Transverse colon (tissue), 4 donors: ENCODE measurements around the gene PKP1. TPM values are rescaled to one million over a fixed set of nuclear protein-coding genes. Genes with fewer than 3 reads are reported as not detected.
"Not testable (repeated sequence)": the region's sequence is repeated elsewhere in the genome, so short reads cannot be mapped to it uniquely, and the experiment has no call there.

ENCODE experiments used
- DNase-seq: peaks from one replicate; pipeline ENCODE4 v3.0.0-alpha.2; 2019
- H3K27ac ChIP-seq, 4 donors: fragments of 200-600 bp; sonication (generic); 2 replicates each; pipeline ENCODE4 v1.5.1; 2016 to 2018; ENCODE audit warnings: inconsistent platforms in 4 of 4
- H3K27me3 ChIP-seq: fragments of 200-600 bp; sonication (generic); 2 replicates; pipeline ENCODE4 v1.5.1; 2017; ENCODE audit warnings: inconsistent platforms
- H3K36me3 ChIP-seq, 4 donors: fragments of 200-600 bp; sonication (generic); 2 replicates each; pipeline ENCODE4 v1.5.1; 2017 to 2019; ENCODE audit warnings: inconsistent platforms in 4 of 4
- H3K4me1 ChIP-seq, 4 donors: fragments of 200-600 bp; sonication (generic); 2 replicates each; pipeline ENCODE4 v1.5.1; 2017 to 2020; ENCODE audit warnings: inconsistent platforms in 4 of 4
- H3K4me3 ChIP-seq, 4 donors: fragments of 200-600 bp; sonication (generic); 1 replicate in 1 of 4; 2 replicates in 3 of 4; pipeline versions ENCODE4 v1.5.1 to v1.6.1; 2017 to 2019; ENCODE audit warnings: inconsistent platforms in 4 of 4
- H3K9me3 ChIP-seq, 2 donors: fragments of 200-600 bp; sonication (generic); 2 replicates each; pipeline ENCODE4 v1.5.1; 2017 to 2019; ENCODE audit warnings: inconsistent platforms in 2 of 2
- EP300 ChIP-seq: sonication (generic); formaldehyde crosslinking; IDR thresholded peaks from one replicate; pipeline ENCODE4 v1.6.1; 2017; ENCODE audit warnings: antibody characterized with exemption, low read depth
- POLR2A ChIP-seq: fragments of 450-650 bp; IDR thresholded peaks from one replicate; pipeline ENCODE4 v1.6.1; 2016; ENCODE audit warnings: antibody characterized with exemption, mild to moderate bottlenecking, moderate library complexity
- POLR2AphosphoS5 ChIP-seq, 3 donors: sonication (generic); formaldehyde crosslinking; IDR thresholded peaks; one replicate each; pipeline ENCODE4 v1.6.1; 2016; ENCODE audit warnings: antibody characterized with exemption in 3 of 3
- WGBS, 2 donors: methylation state at CpG; one replicate each; pipeline ENCODE4 v1.1.5; 2018; ENCODE audit warnings: low coverage in 1 of 2; 5-methylcytosine and 5-hydroxymethylcytosine counted together
- in situ Hi-C, 4 donors: fragments of 200-750 bp; cut with MboI; loops; one replicate each; pipeline versions ENCODE4 v1.15.0 to v1.15.1; 2017; ENCODE audit warnings: low sequenced_read_pairs in 3 of 4, low pct_ligation_motif_present in 1 of 4, low pct_unique_long_range_greater_than_20kb in 1 of 4
- intact Hi-C: fragments of 100-400 bp; cut with DNase I; formaldehyde crosslinking; loops from one replicate; pipeline ENCODE4 v1.15.1; 2023; ENCODE audit warnings: low total_unique reads
- total RNA-seq, 4 donors: library from RNA; depleted of rRNA; stranded (reverse); fragments of >200 nt; gene quantifications; one replicate each; pipeline ENCODE4 v1.1.0, GENCODE V29; 2016
- TF ChIP-seq, protein P1 (sequence below), 5 experiments: fragments of 200-600 bp in 3 of 5; fragments of 450-650 bp in 2 of 5; sonication (generic) in 3 of 5; IDR thresholded peaks; 1 replicate in 2 of 5; 2 replicates in 3 of 5; pipeline ENCODE4 v1.5.1; 2016 to 2017; ENCODE audit warnings: antibody characterized with exemption in 5 of 5, inconsistent platforms in 3 of 5, mild to moderate bottlenecking in 2 of 5, moderate library complexity in 1 of 5

Gene PKP1
- total RNA-seq, 4 donors from 2014 or later: 0.14 to 0.32 TPM; not detected in 2

DNA sequence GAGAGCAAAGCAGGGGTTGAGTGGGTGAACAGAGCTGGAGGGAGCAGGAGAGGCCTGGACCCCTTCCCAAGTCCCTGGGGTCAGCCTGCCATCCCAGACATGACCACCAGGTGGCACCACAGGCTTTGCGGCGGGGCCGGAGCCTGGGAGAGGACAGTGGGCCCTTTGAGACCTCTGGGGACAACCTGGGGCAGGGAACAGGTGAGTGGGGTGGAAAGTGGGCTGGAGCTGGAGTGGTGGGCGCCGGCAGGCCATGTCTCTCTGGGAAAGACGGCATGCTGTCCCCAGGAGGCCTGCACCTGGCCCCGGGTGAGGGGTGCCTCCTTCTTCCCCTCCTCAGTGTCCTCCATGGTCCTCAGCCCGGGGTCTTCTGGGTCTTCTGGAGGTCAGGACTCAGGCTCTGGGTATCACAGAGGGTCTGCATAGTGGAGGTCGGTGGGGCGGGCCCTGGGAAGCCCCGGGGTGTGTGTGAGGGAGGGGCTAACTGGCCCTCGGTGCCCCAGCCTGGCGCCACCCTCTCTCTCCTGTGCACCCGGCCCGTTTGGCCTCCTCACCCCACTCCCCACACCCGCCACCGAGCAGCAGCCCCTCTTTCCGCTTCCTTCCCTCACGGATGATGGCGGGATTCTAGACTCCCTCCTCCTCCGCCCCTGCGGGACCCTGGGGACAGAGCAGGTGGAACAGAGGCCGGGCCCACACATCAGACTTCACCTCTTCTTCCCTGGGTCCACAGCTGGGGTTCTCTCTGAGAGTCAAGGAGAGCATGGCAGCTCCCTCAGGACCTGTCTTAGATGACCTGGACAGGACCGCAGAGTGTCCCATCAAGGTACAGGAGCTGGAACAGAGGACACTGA, 28.5 kb upstream of the PKP1 start:
- Histone ChIP-seq H3K36me3 (no peaks in the 10 kb centered on the region), H3K27ac (no peak overlapping the region), H3K9me3 (no peaks in the 10 kb centered on the region), H3K27me3 (peaks cover 11% of the 10 kb centered on the region), H3K4me1 (peaks cover 2 to 6% (median 4%) of the 10 kb centered on the region in 4 donors), H3K4me3 (no peak overlapping the region)
- peak; percentile 69 for DNase-seq
- TF ChIP-seq EP300: no peak
- TF ChIP-seq, protein P1, sequence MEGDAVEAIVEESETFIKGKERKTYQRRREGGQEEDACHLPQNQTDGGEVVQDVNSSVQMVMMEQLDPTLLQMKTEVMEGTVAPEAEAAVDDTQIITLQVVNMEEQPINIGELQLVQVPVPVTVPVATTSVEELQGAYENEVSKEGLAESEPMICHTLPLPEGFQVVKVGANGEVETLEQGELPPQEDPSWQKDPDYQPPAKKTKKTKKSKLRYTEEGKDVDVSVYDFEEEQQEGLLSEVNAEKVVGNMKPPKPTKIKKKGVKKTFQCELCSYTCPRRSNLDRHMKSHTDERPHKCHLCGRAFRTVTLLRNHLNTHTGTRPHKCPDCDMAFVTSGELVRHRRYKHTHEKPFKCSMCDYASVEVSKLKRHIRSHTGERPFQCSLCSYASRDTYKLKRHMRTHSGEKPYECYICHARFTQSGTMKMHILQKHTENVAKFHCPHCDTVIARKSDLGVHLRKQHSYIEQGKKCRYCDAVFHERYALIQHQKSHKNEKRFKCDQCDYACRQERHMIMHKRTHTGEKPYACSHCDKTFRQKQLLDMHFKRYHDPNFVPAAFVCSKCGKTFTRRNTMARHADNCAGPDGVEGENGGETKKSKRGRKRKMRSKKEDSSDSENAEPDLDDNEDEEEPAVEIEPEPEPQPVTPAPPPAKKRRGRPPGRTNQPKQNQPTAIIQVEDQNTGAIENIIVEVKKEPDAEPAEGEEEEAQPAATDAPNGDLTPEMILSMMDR (IDR thresholded peaks at IDR 0.05): peak; percentile 95 to 99 (median 98)
- in situ Hi-C loops: loop anchor here in 2 of 4 donors (25.0 kb wide), 1 partner anchor 107 kb away; no protein-coding TSS in a partner anchor
- intact Hi-C loops: loop anchor here (5.0 kb wide), 2 partner anchors 107 to 152 kb away; no protein-coding TSS in a partner anchor
- WGBS, 2 donors: 42% methylated on average over 24 of the region's 24 CpGs; no CpG with 5 or more reads in 1 of the 2 donors

DNA sequence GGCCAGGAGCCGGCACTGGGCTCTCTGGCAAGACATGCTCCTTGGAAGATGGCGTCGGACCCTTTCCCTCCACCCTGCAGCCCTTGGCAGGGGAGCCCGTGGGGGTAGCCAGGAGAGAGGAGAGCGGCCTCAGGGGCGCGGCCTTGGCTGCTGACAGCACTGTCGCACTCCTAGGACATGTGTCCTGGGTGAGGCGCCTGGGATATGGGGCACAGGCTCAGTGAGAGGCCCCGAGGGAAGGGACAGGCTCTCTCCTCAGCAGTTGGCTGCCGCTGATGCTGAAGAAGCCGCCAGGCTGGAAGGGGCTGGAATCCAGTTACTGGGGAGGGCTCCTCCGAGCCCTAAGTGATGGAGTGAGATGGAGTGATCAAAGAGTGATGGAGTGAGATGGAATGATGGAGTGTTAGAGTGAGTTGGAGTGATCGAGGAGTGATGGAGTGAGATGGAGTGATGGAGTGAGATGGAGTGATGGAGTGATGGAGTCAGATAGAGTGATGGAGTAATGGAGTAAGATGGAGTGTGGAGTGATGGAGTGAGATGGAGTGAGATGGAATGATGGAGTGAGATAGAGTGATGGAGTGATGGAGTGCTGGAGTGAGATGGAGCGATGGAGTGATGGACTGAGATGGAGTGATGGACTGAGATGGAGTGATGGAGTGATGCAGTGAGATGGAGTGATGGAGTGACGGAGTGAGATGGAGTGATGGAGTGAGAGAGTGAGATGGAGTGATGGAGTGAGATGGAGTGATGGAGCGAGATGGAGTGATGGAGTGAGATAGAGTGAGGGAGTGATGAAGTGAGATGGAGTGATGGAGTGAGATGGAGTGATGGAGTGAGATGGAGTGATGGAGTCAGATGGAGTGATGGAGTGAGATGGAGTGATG, 27.6 kb upstream of the PKP1 start:
- Histone ChIP-seq H3K4me3 (no peak overlapping the region), H3K27me3 (peaks cover 20% of the 10 kb centered on the region), H3K9me3 (no peaks in the 10 kb centered on the region), H3K36me3 (no peaks in the 10 kb centered on the region), H3K4me1 (peaks cover 6 to 11% (median 10%) of the 10 kb centered on the region in 4 donors), H3K27ac (no peak overlapping the region)
- TF ChIP-seq, protein P1 (IDR thresholded peaks at IDR 0.05): no peak
- TF ChIP-seq EP300 (no peak), POLR2A (no peak), POLR2AphosphoS5 (IDR thresholded peaks at IDR 0.05) (no peak)
- DNase-seq: no peak
- intact Hi-C loops (no loop called here), in situ Hi-C loops (loop anchor here in 2 of 4 donors (25.0 kb wide), 1 partner anchor 107 kb away; no protein-coding TSS in a partner anchor)
- WGBS, 2 donors: 79 to 87% methylated on average over 6 to 17 of the region's 17 CpGs

DNA sequence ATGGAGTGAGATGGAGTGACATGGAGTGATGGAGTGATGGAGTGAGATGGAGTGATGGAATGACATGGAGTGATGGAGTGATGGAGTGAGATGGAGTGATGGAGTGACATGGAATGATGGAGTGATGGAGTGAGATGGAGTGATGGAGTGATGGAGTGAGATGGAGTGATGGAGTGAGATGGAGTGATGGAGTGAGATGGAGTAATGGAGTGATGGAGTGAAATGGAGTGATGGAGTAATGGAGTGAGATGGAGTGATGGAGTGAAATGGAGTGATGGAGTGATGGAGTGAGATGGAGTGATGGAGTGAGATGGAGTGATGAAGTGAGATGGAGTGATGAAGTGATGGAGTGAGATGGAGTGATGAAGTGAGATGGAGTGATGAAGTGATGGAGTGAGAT, 25.2 kb upstream of the PKP1 start:
- H3K27ac ChIP-seq, H3K4me3 ChIP-seq, H3K36me3 ChIP-seq, intact Hi-C loops, DNase-seq, H3K9me3 ChIP-seq: not testable (repeated sequence)
- Histone ChIP-seq H3K4me1 (peaks cover 6 to 11% (median 10%) of the 10 kb centered on the region in 4 donors), H3K27me3 (peaks cover 24% of the 10 kb centered on the region)
- in situ Hi-C loops: loop anchor here in 2 of 4 donors (25.0 kb wide), 1 partner anchor 104 kb away; no protein-coding TSS in a partner anchor

DNA sequence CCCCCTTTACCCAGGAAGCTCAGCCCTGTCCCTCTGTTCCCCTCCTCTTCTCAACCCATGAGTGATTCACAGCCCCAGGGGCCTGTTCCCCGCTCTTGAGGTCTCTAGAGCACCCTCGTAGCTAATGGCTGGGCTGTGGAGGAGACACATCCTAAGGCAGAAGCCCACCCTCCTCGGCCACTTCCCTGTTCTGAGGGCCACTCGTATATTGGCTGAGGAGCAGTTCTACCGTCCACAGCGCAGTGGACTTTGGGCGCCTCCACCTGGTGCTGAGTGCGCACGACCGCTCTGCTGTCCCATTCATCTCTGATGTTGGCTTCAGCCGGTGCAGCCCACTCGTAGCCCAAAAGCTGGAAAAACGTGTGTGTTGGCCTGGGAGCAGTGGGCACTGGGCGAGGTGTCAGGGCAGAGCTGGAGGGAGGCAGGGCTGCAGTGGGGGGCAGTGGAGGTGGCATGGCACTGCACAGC, 24.5 kb upstream of the PKP1 start:
- no peak for DNase-seq
- Histone ChIP-seq H3K4me1 (peaks cover 6 to 11% (median 10%) of the 10 kb centered on the region in 4 donors), H3K36me3 (no peaks in the 10 kb centered on the region), H3K27ac (no peak overlapping the region), H3K27me3 (peaks cover 24% of the 10 kb centered on the region), H3K9me3 (no peaks in the 10 kb centered on the region), H3K4me3 (no peak overlapping the region)
- in situ Hi-C loops (loop anchor here in 2 of 4 donors (25.0 kb wide), 1 partner anchor 104 kb away; no protein-coding TSS in a partner anchor), intact Hi-C loops (no loop called here)
- WGBS, 2 donors: 87 to 90% methylated on average over 2 to 14 of the region's 14 CpGs
- TF ChIP-seq, protein P1 (IDR thresholded peaks at IDR 0.05): no peak
- TF ChIP-seq POLR2A: no peak
- no peak for TF ChIP-seq EP300
- no peak for TF ChIP-seq POLR2AphosphoS5 (IDR thresholded peaks at IDR 0.05)
